VCaP (cell line): ENCODE measurements around the gene GEMIN7.
A peak's percentile ranks its signal among the peaks of the same experiment; 100 is the strongest.

Experiments
- H3K27ac ChIP-seq: fragments of 450-650 bp; 2 replicates; pipeline ENCODE4 v1.5.1; 2017
- TF ChIP-seq, protein P1 (sequence below): fragments of 450-650 bp; conservative IDR thresholded peaks from 2 replicates; pipeline ENCODE4 v1.5.1; 2017; ENCODE audit warnings: mild to moderate bottlenecking, moderate library complexity

Gene GEMIN7

GRCh38 chr19:45137179-45137761 lies 58.2 kb downstream of the GEMIN7 start:
- H3K27ac ChIP-seq: peak overlapping the region; percentile 15; the same call in 1 of the 2 replicates
- TF ChIP-seq, protein P1, sequence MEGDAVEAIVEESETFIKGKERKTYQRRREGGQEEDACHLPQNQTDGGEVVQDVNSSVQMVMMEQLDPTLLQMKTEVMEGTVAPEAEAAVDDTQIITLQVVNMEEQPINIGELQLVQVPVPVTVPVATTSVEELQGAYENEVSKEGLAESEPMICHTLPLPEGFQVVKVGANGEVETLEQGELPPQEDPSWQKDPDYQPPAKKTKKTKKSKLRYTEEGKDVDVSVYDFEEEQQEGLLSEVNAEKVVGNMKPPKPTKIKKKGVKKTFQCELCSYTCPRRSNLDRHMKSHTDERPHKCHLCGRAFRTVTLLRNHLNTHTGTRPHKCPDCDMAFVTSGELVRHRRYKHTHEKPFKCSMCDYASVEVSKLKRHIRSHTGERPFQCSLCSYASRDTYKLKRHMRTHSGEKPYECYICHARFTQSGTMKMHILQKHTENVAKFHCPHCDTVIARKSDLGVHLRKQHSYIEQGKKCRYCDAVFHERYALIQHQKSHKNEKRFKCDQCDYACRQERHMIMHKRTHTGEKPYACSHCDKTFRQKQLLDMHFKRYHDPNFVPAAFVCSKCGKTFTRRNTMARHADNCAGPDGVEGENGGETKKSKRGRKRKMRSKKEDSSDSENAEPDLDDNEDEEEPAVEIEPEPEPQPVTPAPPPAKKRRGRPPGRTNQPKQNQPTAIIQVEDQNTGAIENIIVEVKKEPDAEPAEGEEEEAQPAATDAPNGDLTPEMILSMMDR: no peak

- H3K27ac ChIP-seq: no peak overlapping the region
- TF ChIP-seq, protein P1: no peak
These were observed 59.3 kb downstream of the GEMIN7 start for GRCh38 chr19:45138303-45138751.

DNA sequence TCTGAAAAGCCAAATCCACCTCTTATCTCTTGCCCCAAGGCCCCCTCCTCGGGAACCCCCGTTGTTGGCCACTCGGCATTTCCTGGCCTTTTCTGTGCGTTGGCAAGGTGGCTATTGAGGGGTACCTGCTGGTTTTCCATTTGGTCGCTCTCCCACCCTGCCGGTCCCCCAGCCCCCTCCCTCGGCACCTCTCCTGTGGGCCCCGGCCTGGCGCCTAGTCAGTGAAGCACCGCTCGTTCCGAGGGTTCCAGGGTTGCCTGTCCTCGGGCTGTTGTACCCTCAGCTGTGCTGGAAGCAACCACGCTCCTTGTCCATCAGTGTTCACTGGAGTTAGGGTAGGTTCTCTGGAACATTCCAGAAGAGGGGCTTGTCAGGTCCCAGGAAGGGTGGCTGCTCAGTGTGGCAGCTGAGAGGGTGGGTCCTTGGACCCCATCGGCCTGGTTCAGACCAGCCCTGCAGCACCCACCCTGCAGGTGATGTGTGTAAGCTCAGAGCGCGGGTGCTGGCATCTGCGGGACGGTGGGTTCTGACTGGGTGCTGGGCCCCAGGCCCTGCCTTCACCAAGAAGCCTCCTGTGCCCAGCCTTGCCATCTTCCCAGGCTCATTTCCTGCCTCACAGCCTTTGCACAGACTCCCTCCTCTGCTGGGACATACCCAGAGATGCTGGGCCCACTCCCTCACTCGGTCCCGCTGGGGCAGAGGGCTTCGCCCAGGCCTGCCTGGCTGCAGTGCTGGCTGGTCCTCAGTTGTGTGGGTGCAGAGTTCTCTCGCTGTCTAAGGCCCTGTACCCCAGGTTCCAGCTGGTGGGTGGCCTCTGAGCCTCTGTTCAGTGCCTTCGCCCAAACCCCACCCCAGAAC lies 60.5 kb downstream of the GEMIN7 start:
- no peak overlapping the region for H3K27ac ChIP-seq
- TF ChIP-seq, protein P1: no peak

DNA sequence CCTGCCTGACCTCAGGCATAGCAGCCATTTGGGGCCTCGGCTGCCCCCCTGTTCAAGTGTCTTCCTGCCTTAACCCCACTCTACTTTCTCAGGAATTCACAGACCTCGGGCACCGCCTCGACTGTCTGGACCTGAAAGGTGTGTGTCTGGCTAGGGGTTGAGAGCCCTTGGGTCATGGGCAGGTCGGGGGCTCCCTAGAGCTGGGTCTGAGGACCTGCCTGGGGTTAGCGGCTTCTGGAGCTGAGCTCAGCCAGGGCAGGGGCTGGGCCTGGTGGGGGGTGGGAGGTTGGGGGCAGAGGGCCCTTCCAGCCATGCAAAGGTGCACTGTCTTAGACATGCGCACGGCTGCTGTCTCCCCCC lies 61.1 kb downstream of the GEMIN7 start:
- TF ChIP-seq, protein P1: no peak
- no peak overlapping the region for H3K27ac ChIP-seq

DNA sequence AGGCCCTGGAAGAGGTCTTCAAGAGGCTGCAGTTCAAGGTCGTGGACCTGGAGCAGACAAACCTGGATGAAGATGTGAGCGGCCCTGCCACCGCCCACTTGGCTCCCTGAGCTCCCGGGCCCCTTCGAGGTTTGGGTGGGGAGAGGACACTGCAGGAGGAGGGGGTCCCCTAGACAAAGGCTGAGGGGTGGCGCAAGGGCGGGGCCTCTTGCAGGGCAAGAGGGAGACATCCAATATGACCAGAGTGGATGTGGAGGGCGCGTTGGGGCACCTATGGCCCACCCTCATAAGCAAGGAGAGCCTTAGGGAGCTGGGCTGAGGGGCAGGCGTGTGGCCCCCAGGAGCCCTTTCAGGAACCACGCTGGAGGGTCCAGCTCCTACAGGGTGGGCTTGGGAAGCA lies 61.5 kb downstream of the GEMIN7 start:
- TF ChIP-seq, protein P1: no peak
- no peak overlapping the region for H3K27ac ChIP-seq
